HEK293T (cell line): ENCODE results near the gene TADA1.

Source experiments
- ARNT ChIP-seq: fragments of 450-650 bp; IDR thresholded peaks from 2 replicates; pipeline ENCODE4 v1.6.1; 2017; ENCODE audit warnings: mild to moderate bottlenecking
- BHLHE40 ChIP-seq: fragments of 450-650 bp; IDR thresholded peaks from 2 replicates; pipeline ENCODE4 v1.6.1; 2016; ENCODE audit warnings: mild to moderate bottlenecking, moderate library complexity, borderline replicate concordance
- ELF4 ChIP-seq: fragments of 450-650 bp; IDR thresholded peaks from 2 replicates; pipeline ENCODE4 v1.6.1; 2017; ENCODE audit warnings: antibody characterized with exemption
- FOXA1 ChIP-seq: fragments of 450-650 bp; IDR thresholded peaks from 2 replicates; pipeline ENCODE4 v1.6.1; 2016; ENCODE audit warnings: mild to moderate bottlenecking
- FOXM1 ChIP-seq: fragments of 450-650 bp; IDR thresholded peaks from 2 replicates; pipeline ENCODE4 v1.6.1; 2017; ENCODE audit warnings: mild to moderate bottlenecking, borderline replicate concordance
- HDGF ChIP-seq: fragments of 450-650 bp; IDR thresholded peaks from 2 replicates; pipeline ENCODE4 v1.6.1; 2017; ENCODE audit warnings: antibody characterized with exemption, borderline replicate concordance
- L3MBTL2 ChIP-seq: fragments of 450-650 bp; conservative IDR thresholded peaks from 2 replicates; pipeline ENCODE4 v1.6.1; 2016; ENCODE audit warnings: mild to moderate bottlenecking
- LEF1 ChIP-seq: fragments of 450-650 bp; IDR thresholded peaks from 2 replicates; pipeline ENCODE4 v1.6.1; 2017; ENCODE audit warnings: mild to moderate bottlenecking, borderline replicate concordance
- NFRKB ChIP-seq: fragments of 450-650 bp; IDR thresholded peaks from 2 replicates; pipeline ENCODE4 v1.6.1; 2016; ENCODE audit warnings: mild to moderate bottlenecking, moderate library complexity
- PKNOX1 ChIP-seq: fragments of 450-650 bp; IDR thresholded peaks from 2 replicates; pipeline ENCODE4 v1.6.1; 2016
- SP1 ChIP-seq: fragments of 450-650 bp; IDR thresholded peaks from 2 replicates; pipeline ENCODE4 v1.6.1; 2017
- SUZ12 ChIP-seq: fragments of 450-650 bp; IDR thresholded peaks from 2 replicates; pipeline ENCODE4 v1.6.1; 2016; ENCODE audit warnings: mild to moderate bottlenecking
- TARDBP ChIP-seq: fragments of 450-650 bp; IDR thresholded peaks from 2 replicates; pipeline ENCODE4 v1.6.1; 2016
- ZNF384 ChIP-seq: fragments of 450-650 bp; IDR thresholded peaks from 2 replicates; pipeline ENCODE4 v1.6.1; 2016

GRCh38 chr1:166918956-166919316 lies 42.9 kb upstream of the TADA1 start:
- TF ChIP-seq TARDBP (no peak), ELF4 (no peak), ZNF384 (no peak), L3MBTL2 (no peak), SP1 (no peak), BHLHE40 (no peak), FOXM1 (no peak), SUZ12 (no peak), ARNT (no peak), HDGF (no peak), FOXA1 (no peak), PKNOX1 (no peak), NFRKB (no peak), LEF1 (no peak)
